22Rv1 (cell line): Measurements from ENCODE around the gene JADE1.

ENCODE experiments used
- CTCF ChIP-seq: fragments of 450-650 bp; IDR thresholded peaks from 2 replicates; pipeline ENCODE4 v1.5.1; 2017; ENCODE audit warnings: mild to moderate bottlenecking
- ZFX ChIP-seq: fragments of 450-650 bp; IDR thresholded peaks from 2 replicates; pipeline ENCODE4 v1.6.1; 2017; ENCODE audit warnings: antibody characterized with exemption, borderline replicate concordance

DNA sequence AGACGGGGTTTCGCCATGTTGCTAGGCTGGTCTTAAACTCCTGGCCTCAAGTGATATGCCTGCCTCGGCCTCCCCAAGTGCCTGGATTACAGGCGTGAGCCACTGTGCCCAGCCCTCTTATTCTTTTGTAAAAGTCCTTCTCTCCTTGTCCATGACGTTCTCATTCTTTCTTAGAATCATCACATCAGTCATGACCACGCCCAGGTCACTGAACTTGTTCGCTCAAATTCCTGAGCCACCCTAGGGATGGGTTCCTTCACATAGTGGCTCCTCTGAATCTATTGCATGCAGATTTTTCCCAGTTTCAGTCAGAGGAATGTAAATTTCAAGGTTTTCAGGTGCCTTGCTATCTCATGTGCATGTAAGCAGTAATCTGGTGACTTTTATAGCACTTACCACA, 15.7 kb downstream of the JADE1 start:
- TF ChIP-seq CTCF (no peak), ZFX (no peak)
